Right lobe of liver (tissue), 4 donors: Measurements from ENCODE around the gene SIM2.

Source experiments
- CTCF ChIP-seq, 4 donors: fragments of 200-600 bp in 3 of 4; fragments of 450-650 bp in 1 of 4; IDR thresholded peaks; one replicate each; pipeline versions ENCODE4 v1.5.1 to v1.8.0; 2016 to 2022; ENCODE audit warnings: antibody characterized with exemption in 4 of 4, mild to moderate bottlenecking in 2 of 4
- POLR2A ChIP-seq: fragments of 450-650 bp; IDR thresholded peaks from one replicate; pipeline ENCODE4 v1.6.1; 2017; ENCODE audit warnings: antibody characterized with exemption, mild to moderate bottlenecking
- donor health status: DM: no; HTN: no; CAD: no.
- donor health status: DM: no; HTN: no; CAD: no.
- donor health status: DM: no; HTN: yes; CAD: no.

- TF ChIP-seq CTCF (IDR thresholded peaks at IDR 0.05), result no peak
- TF ChIP-seq POLR2A, result no peak
Measured at GRCh38 chr21:36701756-36702621, 3.1 kb downstream of the SIM2 start.
